Measurements from ENCODE around the gene PKNOX2.

The PKNOX2 gene

GRCh38 chr11:125164422-125165110, at the start of gene PKNOX2:
Gene PKNOX2 (plus strand): TSS chr11:125164751. CDS start chr11:125351306, 186,555 bp downstream.
- peak; percentile 74 for DNase-seq

- DNase-seq, result no peak
Measured at GRCh38 chr11:125117429-125117828, 47.1 kb upstream of the PKNOX2 start.

- DNase-seq, result no peak
Measured at GRCh38 chr11:125123194-125123946, 41.2 kb upstream of the PKNOX2 start.

- peak; percentile 75 for DNase-seq
Measured at GRCh38 chr11:125123947-125124617, 40.5 kb upstream of the PKNOX2 start.

GRCh38 chr11:125124618-125124992, 39.9 kb upstream of the PKNOX2 start:
- DNase-seq, result no peak

- DNase-seq, result no peak
Measured at GRCh38 chr11:125128450-125128849, 36.1 kb upstream of the PKNOX2 start.

GRCh38 chr11:125129316-125129993, 35.1 kb upstream of the PKNOX2 start:
- DNase-seq, result no peak

- DNase-seq, result no peak
Measured at GRCh38 chr11:125132071-125132470, 32.5 kb upstream of the PKNOX2 start.

- DNase-seq, result no peak
Measured at GRCh38 chr11:125132596-125132995, 32.0 kb upstream of the PKNOX2 start.

GRCh38 chr11:125136001-125136400, 28.6 kb upstream of the PKNOX2 start:
- DNase-seq, result no peak

GRCh38 chr11:125138966-125139365, 25.6 kb upstream of the PKNOX2 start:
- no peak for DNase-seq

- no peak for DNase-seq
Measured at GRCh38 chr11:125139778-125140177, 24.8 kb upstream of the PKNOX2 start.

GRCh38 chr11:125140233-125140632, 24.3 kb upstream of the PKNOX2 start:
- no peak for DNase-seq

GRCh38 chr11:125141178-125141577, 23.4 kb upstream of the PKNOX2 start:
- no peak for DNase-seq

GRCh38 chr11:125141686-125142535, 22.6 kb upstream of the PKNOX2 start:
- no peak for DNase-seq

GRCh38 chr11:125146232-125146631, 18.3 kb upstream of the PKNOX2 start:
- DNase-seq, result no peak

- no peak for DNase-seq
Measured at GRCh38 chr11:125147280-125147679, 17.3 kb upstream of the PKNOX2 start.

GRCh38 chr11:125148011-125148410, 16.5 kb upstream of the PKNOX2 start:
- no peak for DNase-seq

- no peak for DNase-seq
Measured at GRCh38 chr11:125148743-125149142, 15.8 kb upstream of the PKNOX2 start.

GRCh38 chr11:125153837-125154236, 10.7 kb upstream of the PKNOX2 start:
- DNase-seq, result no peak

GRCh38 chr11:125154378-125155099, 10.0 kb upstream of the PKNOX2 start:
- DNase-seq, result no peak

GRCh38 chr11:125155100-125155444, 9.5 kb upstream of the PKNOX2 start:
- DNase-seq, result no peak

Data from NCI-H2171 treated with DMSO at 0.1 percent for 48 hours (cell line).